K562 (cell line): Measurements from ENCODE around the gene BEND6. TPM values are rescaled to one million over a fixed set of nuclear protein-coding genes. Genes with fewer than 3 reads are reported as not detected.

Experiments
- ATAC-seq: fragments of 200-7000 bp; cut with Tn5 transposase; 3 replicates; pipeline ENCODE4 v1.9.1; 2020; ENCODE audit warnings: moderate library complexity
- BruUV-seq: library from RNA; stranded (reverse); fragments of 400-500 nt; replicated peaks from 2 replicates; lab custom pipeline; 2021; lab: Mats Ljungman, UMichigan
- CTCF ChIA-PET: fragments of 300-600 bp; formaldehyde crosslinking; extraction: SDS; loops from one replicate; lab custom pipeline; 2021; ENCODE audit warnings: low intra/inter-chr PET ratio; lab: Yijun Ruan, JAX
- POLR2A ChIA-PET: fragments of 300-600, 350-650 bp; sonication (Branson Sonifier 250); formaldehyde crosslinking; extraction: SDS; loops from one replicate; lab custom pipeline; 2021; ENCODE audit warnings: antibody characterized with exemption, inconsistent platforms; lab: Yijun Ruan, JAX
- DNase-seq, 4 experiments: peaks; one replicate each; pipeline versions ENCODE4 v3.0.0 to v3.0.0-alpha.2; 2011 to 2018; ENCODE audit warnings: low spot score in 3 of 4, mixed read lengths in 3 of 4; ENCODE audit errors: extremely low read depth in 1 of 4
- FAIRE-seq: peaks from 2 replicates; lab custom pipeline; 2011; peaks lifted over from hg19 to GRCh38; lab: Jason Lieb, UNC
- H2AFZ ChIP-seq: 2 replicates; pipeline ENCODE4 v1.6.0; 2011; ENCODE audit warnings: low read depth, low read length, control low read depth, inconsistent platforms
- H3K27ac ChIP-seq: fragments of 200-600 bp; 3 replicates; pipeline ENCODE4 v1.8.0; 2011; ENCODE audit warnings: low read depth, mild to moderate bottlenecking, control low read depth, inconsistent platforms, low read length, moderate library complexity, mixed read lengths; ENCODE audit errors: extremely low read depth
- H3K27me3 ChIP-seq, 2 experiments: fragments of 300-600 bp in 1 of 2; 2 replicates in 1 of 2; 3 replicates in 1 of 2; pipeline versions ENCODE4 v1.6.0 to v1.8.0; 2011; ENCODE audit warnings: inconsistent platforms in 2 of 2, low read length in 2 of 2, mild to moderate bottlenecking in 1 of 2, mixed read lengths in 1 of 2, moderate library complexity in 1 of 2; ENCODE audit not compliant: control insufficient read depth in 2 of 2, insufficient read depth in 2 of 2
- H3K36me3 ChIP-seq: fragments of 300-600 bp; 3 replicates; pipeline ENCODE4 v1.8.0; 2011; ENCODE audit warnings: mild to moderate bottlenecking, low read length, inconsistent platforms; ENCODE audit not compliant: control insufficient read depth, insufficient read depth
- H3K4me1 ChIP-seq, 2 experiments: fragments of 200-600 bp in 1 of 2; replicated peaks in 1 of 2; 2 replicates in 1 of 2; 3 replicates in 1 of 2; pipeline versions ENCODE4 v1.5.1 to v1.8.0; 2011; ENCODE audit warnings: inconsistent platforms in 2 of 2, low read length in 2 of 2, mild to moderate bottlenecking in 1 of 2, mixed read lengths in 1 of 2, moderate library complexity in 1 of 2; ENCODE audit not compliant: control insufficient read depth in 2 of 2, insufficient read depth in 2 of 2
- H3K4me2 ChIP-seq: 2 replicates; pipeline ENCODE4 v1.6.1; 2011; ENCODE audit warnings: low read length, control low read depth, inconsistent platforms, mixed read lengths; ENCODE audit not compliant: insufficient read depth
- H3K4me3 ChIP-seq: fragments of 200-600 bp; sonication (generic), shearing (Covaris generic); 2 replicates; pipeline ENCODE4 v1.5.1; 2016; ENCODE audit warnings: control low read depth, inconsistent platforms
- H3K79me2 ChIP-seq: fragments of 200-600 bp; 3 replicates; pipeline ENCODE4 v1.8.0; 2011; ENCODE audit warnings: low read length, inconsistent platforms; ENCODE audit not compliant: control insufficient read depth, insufficient read depth
- H3K9ac ChIP-seq, 2 experiments: 2 replicates each; pipeline versions ENCODE4 v1.6.0 to v1.6.1; 2011; ENCODE audit warnings: low read depth in 2 of 2, low read length in 2 of 2, control low read depth in 1 of 2, inconsistent platforms in 1 of 2, mild to moderate bottlenecking in 1 of 2, mixed read lengths in 1 of 2; ENCODE audit not compliant: insufficient read depth in 1 of 2
- H3K9me1 ChIP-seq: one replicate; pipeline ENCODE4 v1.6.0; 2011; ENCODE audit warnings: inconsistent platforms, mild to moderate bottlenecking, low read length, moderate library complexity; ENCODE audit not compliant: control insufficient read depth, insufficient read depth
- H3K9me3 ChIP-seq: replicated peaks from 2 replicates; pipeline ENCODE4 v1.5.1; 2011; ENCODE audit warnings: low read depth, low read length, inconsistent platforms; ENCODE audit not compliant: control insufficient read depth, insufficient read depth
- H4K20me1 ChIP-seq: replicated peaks from 2 replicates; pipeline ENCODE4 v1.6.1; 2011; ENCODE audit warnings: low read length, inconsistent platforms, mixed read lengths; ENCODE audit not compliant: control insufficient read depth, insufficient read depth
- ADNP ChIP-seq: fragments of 200-800 bp; sonication (Bioruptor generic); IDR thresholded peaks from 2 replicates; pipeline ENCODE4 v1.6.1; 2016; ENCODE audit warnings: missing genetic modification characterization, missing compliant biosample characterization
- ATF4 ChIP-seq: fragments of 450-650 bp; formaldehyde crosslinking; IDR thresholded peaks from 2 replicates; pipeline ENCODE4 v1.4.0; 2022; ENCODE audit warnings: mild to moderate bottlenecking, moderate library complexity
- ETS2 ChIP-seq: IDR thresholded peaks from 2 replicates; pipeline ENCODE4 v1.6.1; 2016; ENCODE audit warnings: borderline replicate concordance, missing genetic modification characterization, mild to moderate bottlenecking, moderate library complexity, missing compliant biosample characterization; ENCODE audit not compliant: poor library complexity, severe bottlenecking
- FOXJ3 ChIP-seq: sonication (generic); formaldehyde crosslinking; IDR thresholded peaks from 2 replicates; pipeline ENCODE4 v1.4.0; 2020; ENCODE audit warnings: mild to moderate bottlenecking, missing genetic modification reagents
- HDAC8 ChIP-seq: fragments of 450-650 bp; IDR thresholded peaks from 2 replicates; pipeline ENCODE4 v1.6.1; 2016; ENCODE audit warnings: mild to moderate bottlenecking, missing genetic modification characterization, moderate library complexity, missing compliant biosample characterization
- IRF9 ChIP-seq: fragments of 450-650 bp; IDR thresholded peaks from 2 replicates; pipeline ENCODE4 v1.6.1; 2016; ENCODE audit warnings: missing biosample characterization, missing genetic modification characterization
- MAFK ChIP-seq: IDR thresholded peaks from 2 replicates; pipeline ENCODE4 v1.6.1; 2011; ENCODE audit warnings: low read length, improper control_type of control experiment
- MCM7 ChIP-seq, 2 experiments: fragments of 450-650 bp; IDR thresholded peaks; 2 replicates each; pipeline ENCODE4 v1.6.1; 2016 to 2018
- NELFE ChIP-seq: IDR thresholded peaks from 2 replicates; pipeline ENCODE4 v1.6.1; 2011; ENCODE audit warnings: mild to moderate bottlenecking; ENCODE audit not compliant: insufficient read depth, insufficient read length
- PCBP2 ChIP-seq: fragments of 200-400 bp; formaldehyde crosslinking; IDR thresholded peaks from 2 replicates; pipeline ENCODE4 v1.6.1; 2018; ENCODE audit warnings: low read length, low read depth, mild to moderate bottlenecking, moderate library complexity; ENCODE audit not compliant: poor library complexity, severe bottlenecking
- RBM15 ChIP-seq: fragments of 200-400 bp; formaldehyde crosslinking; IDR thresholded peaks from 2 replicates; pipeline ENCODE4 v1.6.1; 2018; ENCODE audit warnings: mild to moderate bottlenecking, low read length, moderate library complexity; ENCODE audit not compliant: insufficient read depth
- SNRNP70 ChIP-seq: fragments of 200-400 bp; formaldehyde crosslinking; optimal IDR thresholded peaks from 2 replicates; pipeline ENCODE3; 2017; ENCODE audit warnings: low read depth, low read length
- YBX1 ChIP-seq: fragments of 450-650 bp; IDR thresholded peaks from 2 replicates; pipeline ENCODE4 v1.7.1; 2016; ENCODE audit warnings: mild to moderate bottlenecking
- ZNF3 ChIP-seq: fragments of 250-450 bp; sonication (Bioruptor Pico); IDR thresholded peaks from 2 replicates; pipeline ENCODE4 v1.5.0; 2021; ENCODE audit warnings: mild to moderate bottlenecking, moderate library complexity
- WGBS: fragments of 100-300 bp; shearing (Covaris generic); methylation state at CpG from one replicate; pipeline ENCODE4 v1.1.6; 2016; ENCODE audit warnings: low coverage, mixed read lengths; ENCODE audit not compliant: insufficient coverage; ENCODE audit errors: missing lambda C conversion rate; 5-methylcytosine and 5-hydroxymethylcytosine counted together
- in situ Hi-C: fragments of 300-500 bp; cut with MboI; formaldehyde crosslinking; loops from 4 replicates; pipeline ENCODE4 v1.15.0; 2018; ENCODE audit warnings: inconsistent platforms, mixed read lengths
- intact Hi-C: fragments of 100-400 bp; cut with micrococcal nuclease; formaldehyde crosslinking; loops from 2 replicates; pipeline ENCODE4 v1.14.2; 2022
- polyA plus RNA-seq, 8 experiments: library from polyadenylated mRNA; depleted of rRNA in 4 of 8; stranded (reverse) in 5 of 8; unstranded in 3 of 8; fragments of >200 nt; fragmentation: Nextera tagmentation in 2 of 8; fragmentation: Illumina TruSeq in 1 of 8; extraction: Ambion mirVana in 2 of 8; extraction: Trizol in 1 of 8; gene quantifications; 2 replicates each; pipeline versions ENCODE4 v1.2.1 to v1.2.3, GENCODE V29; 2011 to 2014; ENCODE audit warnings: inconsistent platforms in 1 of 8, missing spikeins in 1 of 8
- total RNA-seq, 7 experiments: library from RNA; depleted of rRNA in 6 of 7; stranded (reverse); fragments of >200 nt in 6 of 7; fragmentation: Illumina TruSeq in 2 of 7; extraction: Trizol in 2 of 7; gene quantifications; 2 replicates each; pipeline versions ENCODE4 v1.2.1 to v1.2.3, GENCODE V29; 2011 to 2021; ENCODE audit warnings: low replicate concordance in 1 of 7

The BEND6 gene
- total and polyA plus RNA-seq, 9 of the 15 experiments (the other 6 are each of a cell fraction or from before 2014, with no cell fraction given): 0.37 to 4.0 (median 1.1) TPM

GRCh38 chr6:57029213-57029612 is 74.3 kb downstream of the BEND6 start:
- no TSS peak for BruUV-seq
- ChIA-PET CTCF (no interaction called here), POLR2A (no interaction called here)
- Histone ChIP-seq H3K4me2 (no peak overlapping the region), H3K27ac (no peak overlapping the region), H3K27me3 (no peaks in the 10 kb centered on the region), H3K36me3 (no peaks in the 10 kb centered on the region), H2AFZ (peak overlapping the region; percentile 34; the same call in 1 of the 2 replicates), H4K20me1 (no peaks in the 10 kb centered on the region), H3K9ac (no peak overlapping the region), H3K4me3 (no peak overlapping the region), H3K9me3 (peaks cover 9% of the 10 kb centered on the region), H3K79me2 (no peaks in the 10 kb centered on the region), H3K4me1 (no peaks in the 10 kb centered on the region), H3K9me1 (no peaks in the 10 kb centered on the region)
- ATAC-seq: no peak
- no peak for TF ChIP-seq YBX1
- no peak for TF ChIP-seq PCBP2
- no peak for TF ChIP-seq NELFE
- TF ChIP-seq ADNP (tag): no peak
- TF ChIP-seq MCM7 (IDR thresholded peaks at IDR 0.05): no peak
- intact Hi-C loops (no loop called here), in situ Hi-C loops (no loop called here)
- no peak for FAIRE-seq
- no peak for DNase-seq
- WGBS: 49% methylated on average over 9 of the region's 9 CpGs

- WGBS: 34% methylated on average over 3 of the region's 3 CpGs
- H3K4me2 ChIP-seq: no peak overlapping the region
- no peaks in the 10 kb centered on the region; a peak in 1 of 5 replicates for H3K4me1 ChIP-seq
- no peaks in the 10 kb centered on the region for H4K20me1 ChIP-seq
- ChIA-PET CTCF (no interaction called here), POLR2A (no interaction called here)
- H3K9me3 ChIP-seq: no peaks in the 10 kb centered on the region
- H2AFZ ChIP-seq: peak overlapping the region; percentile 54
- DNase-seq (no peak), FAIRE-seq (no peak), ATAC-seq (no peak; the same call in 2 of the 3 replicates)
- H3K36me3 ChIP-seq: no peaks in the 10 kb centered on the region
- intact Hi-C loops (no loop called here), in situ Hi-C loops (no loop called here)
- H3K27ac ChIP-seq: no peak overlapping the region
- no peaks in the 10 kb centered on the region for H3K79me2 ChIP-seq
- H3K9ac ChIP-seq: no peak overlapping the region
- BruUV-seq: no TSS peak
- H3K9me1 ChIP-seq: no peaks in the 10 kb centered on the region
- no peak overlapping the region for H3K4me3 ChIP-seq
- H3K27me3 ChIP-seq: no peaks in the 10 kb centered on the region
- TF ChIP-seq MAFK (no peak), IRF9 (tag) (peak; percentile 66; the same call in 1 of the 2 replicates), FOXJ3 (CRISPR knock-in tag) (no peak), ATF4 (no peak), ZNF3 (CRISPR knock-in tag) (no peak), SNRNP70 (no peak), HDAC8 (0 out of 2 replicates have a peak, but pooled peaks have one; percentile 22), ETS2 (no peak), RBM15 (no peak)
Measured at GRCh38 chr6:57033228-57033627, 78.3 kb downstream of the BEND6 start.
